Adrenal gland (tissue), 12 donors: Measurements from ENCODE around the gene ZNF101. TPM values are rescaled to one million over a fixed set of nuclear protein-coding genes. Genes with fewer than 3 reads are reported as not detected.

Source experiments
- DNase-seq, 7 donors: peaks; one replicate each; pipeline ENCODE4 v3.0.0-alpha.2; 2019 to 2020
- H3K27ac ChIP-seq, 5 donors: fragments of 200-600 bp; sonication (generic) in 4 of 5; 1 replicate in 3 of 5; 2 replicates in 2 of 5; pipeline versions ENCODE4 v1.5.1 to v1.8.0; 2016 to 2020; ENCODE audit warnings: mild to moderate bottlenecking in 1 of 5
- H3K27me3 ChIP-seq: fragments of 200-600 bp; 2 replicates; pipeline ENCODE4 v1.8.0; 2021
- H3K36me3 ChIP-seq, 2 donors: fragments of 200-600 bp; replicated peaks in 1 of 2; 1 replicate in 1 of 2; 2 replicates in 1 of 2; pipeline versions ENCODE4 v1.5.1 to v1.8.0; 2018 to 2022
- H3K4me1 ChIP-seq, 2 donors: fragments of 200-600 bp; replicated peaks in 1 of 2; 1 replicate in 1 of 2; 2 replicates in 1 of 2; pipeline versions ENCODE4 v1.5.1 to v1.8.0; 2018 to 2021
- H3K4me3 ChIP-seq, 4 donors: fragments of 200-600 bp; sonication (generic) in 3 of 4; one replicate each; pipeline ENCODE4 v1.5.1; 2016 to 2018
- H3K9me3 ChIP-seq, 3 donors: fragments of 200-600 bp; sonication (generic) in 1 of 3; replicated peaks in 1 of 3; 1 replicate in 2 of 3; 2 replicates in 1 of 3; pipeline versions ENCODE4 v1.5.1 to v1.8.0; 2016 to 2021
- POLR2A ChIP-seq, 2 donors: fragments of 450-650 bp; IDR thresholded peaks; one replicate each; pipeline ENCODE4 v1.6.1; 2017; ENCODE audit warnings: antibody characterized with exemption in 2 of 2, mild to moderate bottlenecking in 2 of 2, moderate library complexity in 1 of 2
- WGBS, 4 donors: extraction: QIAGEN DNeasy Blood & Tissue Kit in 2 of 4; methylation state at CpG; one replicate each; pipeline versions ENCODE4 v1.1.5 to v1.1.7; 2013 to 2017; 5-methylcytosine and 5-hydroxymethylcytosine counted together
- intact Hi-C, 2 donors: fragments of 100-400 bp; cut with DNase I; formaldehyde crosslinking; loops; one replicate each; pipeline versions ENCODE4 v1.14.1 to v1.15.0; 2022 to 2023
- polyA plus RNA-seq, 3 donors: library from polyadenylated mRNA; stranded (reverse); fragments of 200-250 nt in 2 of 3; fragments of 350-450 nt in 1 of 3; fragmentation: Illumina TruSeq in 1 of 3; extraction: RNeasy Lipid Tissue Mini Kit (QIAGEN cat#74804) in 1 of 3; gene quantifications; one replicate each; pipeline ENCODE4 v1.2.3, GENCODE V29; 2013 to 2014
- total RNA-seq, 9 donors: library from RNA; depleted of rRNA in 4 of 9; stranded (reverse); fragments of >200 nt in 4 of 9; fragments of 120-200 nt in 1 of 9; fragmentation: NEBNext Ultra II Directional in 1 of 9; extraction: Animal tissue kit (Norgen Biotek cat#: 25700) in 1 of 9; gene quantifications; one replicate each; pipeline versions ENCODE4 v1.1.0 to v1.2.4, GENCODE V29; 2013 to 2023
- TF ChIP-seq, protein P1 (sequence below), 6 experiments: fragments of 450-650 bp in 4 of 6; fragments of 200-600 bp in 2 of 6; sonication (generic) in 1 of 6; IDR thresholded peaks; 1 replicate in 5 of 6; 2 replicates in 1 of 6; pipeline versions ENCODE4 v1.5.1 to v1.8.0; 2016 to 2021; ENCODE audit warnings: antibody characterized with exemption in 6 of 6, mild to moderate bottlenecking in 2 of 6, moderate library complexity in 1 of 6
- donor health status: healthy with polysubstance abuse.
- donor health status: Bipolar disorder and iron deficiency.
- donor health status: DM: yes; HTN: yes; CAD: no.
- donor health status: DM: no; HTN: no; CAD: no.
- donor health status: DM: no; HTN: no; CAD: no.
- donor health status: DM: yes; HTN: yes; CAD: no.

The ZNF101 gene
- total and polyA plus RNA-seq, 12 donors, result 1.3 to 11.8 (median 6.3) TPM

DNA sequence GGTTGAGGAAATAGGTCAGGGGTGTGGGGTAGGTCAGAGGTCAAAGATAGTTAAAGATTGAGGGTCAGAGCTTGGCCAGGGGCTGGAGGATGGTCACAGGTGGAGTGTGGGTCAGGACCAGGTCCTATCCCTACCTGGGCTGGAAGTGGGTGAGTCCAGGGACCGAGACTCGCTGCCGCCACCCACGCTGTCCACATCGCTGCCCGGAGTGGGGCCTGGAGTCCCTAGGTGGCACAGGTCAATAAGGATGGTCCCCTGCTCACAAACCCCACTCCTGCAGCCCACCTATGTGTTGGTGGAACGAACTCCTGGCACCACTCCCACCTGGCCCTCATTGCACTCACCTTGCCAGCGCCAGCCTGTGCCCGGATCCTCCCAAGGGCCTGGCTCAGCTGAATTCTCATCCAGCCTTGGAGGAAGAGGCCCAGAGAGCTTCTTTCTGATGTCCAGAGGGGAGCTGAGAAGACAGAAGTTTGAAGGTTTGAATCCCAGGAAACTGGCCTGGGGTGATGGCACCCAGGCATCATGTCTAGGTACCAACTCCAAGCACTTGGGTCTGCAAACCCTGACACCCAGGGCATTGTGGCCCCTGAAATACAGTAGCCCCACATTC is 32.0 kb upstream of the ZNF101 start:
- no peaks in the 10 kb centered on the region for H3K27me3 ChIP-seq
- no peaks in the 10 kb centered on the region for H3K36me3 ChIP-seq
- H3K9me3 ChIP-seq, result no peaks in the 10 kb centered on the region
- no peak overlapping the region for H3K27ac ChIP-seq
- DNase-seq, result no peak
- H3K4me3 ChIP-seq, result no peak overlapping the region
- TF ChIP-seq, protein P1, sequence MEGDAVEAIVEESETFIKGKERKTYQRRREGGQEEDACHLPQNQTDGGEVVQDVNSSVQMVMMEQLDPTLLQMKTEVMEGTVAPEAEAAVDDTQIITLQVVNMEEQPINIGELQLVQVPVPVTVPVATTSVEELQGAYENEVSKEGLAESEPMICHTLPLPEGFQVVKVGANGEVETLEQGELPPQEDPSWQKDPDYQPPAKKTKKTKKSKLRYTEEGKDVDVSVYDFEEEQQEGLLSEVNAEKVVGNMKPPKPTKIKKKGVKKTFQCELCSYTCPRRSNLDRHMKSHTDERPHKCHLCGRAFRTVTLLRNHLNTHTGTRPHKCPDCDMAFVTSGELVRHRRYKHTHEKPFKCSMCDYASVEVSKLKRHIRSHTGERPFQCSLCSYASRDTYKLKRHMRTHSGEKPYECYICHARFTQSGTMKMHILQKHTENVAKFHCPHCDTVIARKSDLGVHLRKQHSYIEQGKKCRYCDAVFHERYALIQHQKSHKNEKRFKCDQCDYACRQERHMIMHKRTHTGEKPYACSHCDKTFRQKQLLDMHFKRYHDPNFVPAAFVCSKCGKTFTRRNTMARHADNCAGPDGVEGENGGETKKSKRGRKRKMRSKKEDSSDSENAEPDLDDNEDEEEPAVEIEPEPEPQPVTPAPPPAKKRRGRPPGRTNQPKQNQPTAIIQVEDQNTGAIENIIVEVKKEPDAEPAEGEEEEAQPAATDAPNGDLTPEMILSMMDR (IDR thresholded peaks at IDR 0.05), result no peak
- no peak for TF ChIP-seq POLR2A (IDR thresholded peaks at IDR 0.05)
- H3K4me1 ChIP-seq, result no peaks in the 10 kb centered on the region
- WGBS, 4 donors, result 92 to 99% (median 96%) methylated on average over 6 to 9 of the region's 9 CpGs
- intact Hi-C loops, result no loop called here

DNA sequence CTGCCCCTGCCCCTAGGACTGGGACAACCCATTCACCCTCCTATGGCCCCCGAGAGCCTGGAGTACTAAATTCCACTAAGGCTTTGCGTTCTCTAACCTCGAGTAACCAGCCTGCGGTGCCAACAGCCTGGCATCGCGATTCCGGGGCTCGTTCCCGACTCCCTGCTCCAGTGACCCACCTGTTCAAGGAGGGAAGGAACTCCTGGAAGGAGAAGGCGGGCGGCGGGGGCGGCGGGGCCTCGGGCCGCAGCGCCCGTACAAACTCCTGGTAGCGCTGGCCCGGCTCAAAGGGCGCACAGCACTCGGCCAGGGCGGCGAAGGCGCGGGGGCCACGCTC is 31.5 kb upstream of the ZNF101 start:
- intact Hi-C loops, result no loop called here
- Histone ChIP-seq H3K36me3 (no peaks in the 10 kb centered on the region), H3K4me1 (no peaks in the 10 kb centered on the region), H3K27ac (no peak overlapping the region), H3K9me3 (no peaks in the 10 kb centered on the region), H3K4me3 (no peak overlapping the region), H3K27me3 (no peaks in the 10 kb centered on the region)
- TF ChIP-seq, protein P1 (IDR thresholded peaks at IDR 0.05), result no peak
- TF ChIP-seq POLR2A (IDR thresholded peaks at IDR 0.05), result no peak
- no peak for DNase-seq
- 62 to 83% (median 79%) methylated on average over 17 to 27 of the region's 27 CpGs for WGBS, 4 donors

DNA sequence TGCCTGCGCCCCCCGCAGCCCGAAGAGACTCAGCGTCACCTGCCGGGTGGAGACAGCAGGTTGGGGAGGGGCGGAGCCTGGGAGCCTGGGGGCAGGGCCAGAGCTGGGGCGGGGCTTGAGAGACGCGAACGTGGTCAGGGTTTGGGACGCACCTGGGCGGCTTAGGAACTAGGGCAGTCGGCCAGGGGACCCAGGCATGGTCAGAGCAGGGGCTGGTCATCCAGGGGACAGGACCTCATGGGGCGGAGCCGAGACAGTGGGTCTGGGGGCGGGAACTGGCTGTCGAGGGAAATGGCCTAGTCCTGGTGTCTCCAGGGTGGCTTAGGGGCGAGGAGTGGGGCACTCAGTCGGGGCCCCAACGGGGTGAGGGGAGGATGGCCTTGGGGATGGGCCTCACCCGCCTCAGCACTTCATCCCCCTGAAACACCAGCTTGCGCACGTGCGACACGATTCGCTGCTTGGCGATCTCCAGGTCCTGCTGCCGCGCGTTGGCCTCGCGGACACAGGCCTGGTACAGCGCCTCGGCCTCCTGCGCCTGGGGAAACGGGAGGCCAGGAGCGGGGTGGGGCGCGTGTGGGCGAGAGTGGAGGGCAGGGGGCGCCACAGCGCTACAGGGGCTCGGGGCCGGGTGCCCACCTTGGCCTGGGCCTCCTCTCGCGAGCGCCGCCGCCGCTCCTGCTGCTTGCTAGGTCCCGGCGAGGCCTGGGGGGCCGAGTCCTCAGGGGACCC is 31.0 kb upstream of the ZNF101 start:
- intact Hi-C loops, result no loop called here
- 69 to 95% (median 74%) methylated on average over 14 to 53 of the region's 53 CpGs for WGBS, 4 donors
- no peak for DNase-seq

DNA sequence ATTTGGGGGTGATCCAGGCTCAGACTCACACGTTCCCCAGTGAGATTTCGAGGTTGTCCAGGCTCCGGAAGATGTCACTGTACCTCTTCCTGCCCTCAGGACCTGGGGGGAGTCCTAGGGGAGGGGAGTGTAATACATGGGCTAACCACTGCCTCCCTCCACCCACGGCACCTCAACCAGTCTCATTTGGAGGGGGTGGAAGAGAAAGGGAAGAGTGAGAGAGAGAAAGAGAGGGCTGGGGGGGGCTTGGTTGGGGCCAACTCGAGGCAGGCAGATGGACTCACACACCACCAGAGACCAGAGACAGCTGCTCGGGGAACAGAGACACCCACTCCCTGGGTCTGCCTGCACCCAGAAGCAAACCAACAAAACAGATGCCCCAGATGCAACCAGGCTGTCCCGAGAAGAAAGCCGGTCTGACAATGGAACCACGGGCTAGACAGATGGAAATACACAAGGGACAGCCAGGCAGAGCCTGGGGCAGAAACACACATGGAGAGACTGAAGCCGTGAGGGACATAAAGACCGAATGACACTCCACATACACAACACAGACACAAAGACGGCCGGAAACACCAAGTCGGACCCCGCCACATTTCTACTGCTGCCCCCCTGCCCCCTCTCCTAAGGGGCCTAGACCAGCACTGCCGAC is 26.0 kb upstream of the ZNF101 start:
- Histone ChIP-seq H3K36me3 (peaks cover 0 to 29% of the 10 kb centered on the region in 2 donors), H3K4me3 (peak overlapping the region in 2 of 4 donors; percentile 65 to 91), H3K27ac (peak overlapping the region in 2 of 5 donors; percentile 32 to 84), H3K9me3 (no peaks in the 10 kb centered on the region), H3K4me1 (peaks cover 8 to 10% of the 10 kb centered on the region in 2 donors), H3K27me3 (no peaks in the 10 kb centered on the region)
- peak in 1 of 7 donors; percentile 21 for DNase-seq
- WGBS, 4 donors, result 28 to 39% (median 33%) methylated on average over 10 to 16 of the region's 16 CpGs
- no peak for TF ChIP-seq POLR2A (IDR thresholded peaks at IDR 0.05)
- intact Hi-C loops, result loop anchor here (2.0 to 5.0 kb wide), 2 partner anchors 105 to 110 kb away; partner anchors contain the start of gene CILP2 (in 1 of the 2)

More for the DNA sequence above, 31.0 kb upstream of the ZNF101 start:
- peaks cover 0 to under 1% of the 10 kb centered on the region in 2 donors for H3K4me1 ChIP-seq
- TF ChIP-seq POLR2A (IDR thresholded peaks at IDR 0.05), result no peak
- TF ChIP-seq, protein P1 (IDR thresholded peaks at IDR 0.05), result no peak
- no peak overlapping the region for H3K4me3 ChIP-seq
- no peaks in the 10 kb centered on the region for H3K36me3 ChIP-seq
- no peaks in the 10 kb centered on the region for H3K27me3 ChIP-seq
- H3K27ac ChIP-seq, result no peak overlapping the region
- no peaks in the 10 kb centered on the region for H3K9me3 ChIP-seq
